ENCODE measurements around the gene HEYL.
A peak's percentile ranks its signal among the peaks of the same experiment; 100 is the strongest.

The HEYL gene

GRCh38 chr1:39585933-39586332, 53.5 kb downstream of the HEYL start:
- no peak overlapping the region for H3K4me3 ChIP-seq (replicated peaks; ENCODE audit: low read depth, low read length)
- DNase-seq (ENCODE audit: extremely low read depth, low read depth), result no peak
- no peak for TF ChIP-seq CTCF (IDR thresholded peaks at IDR 0.05; ENCODE audit: low read depth, low read length, missing control alignments)

GRCh38 chr1:39576016-39576657, 63.3 kb downstream of the HEYL start:
- no peak for DNase-seq (ENCODE audit: extremely low read depth, low read depth)
- TF ChIP-seq CTCF (IDR thresholded peaks at IDR 0.05; ENCODE audit: low read depth, low read length, missing control alignments), result no peak
- H3K4me3 ChIP-seq (replicated peaks; ENCODE audit: low read depth, low read length), result peak overlapping the region; percentile 60

- no peak for TF ChIP-seq CTCF (IDR thresholded peaks at IDR 0.05; ENCODE audit: low read depth, low read length, missing control alignments)
- DNase-seq (ENCODE audit: extremely low read depth, low read depth), result no peak
- H3K4me3 ChIP-seq (replicated peaks; ENCODE audit: low read depth, low read length), result peak overlapping the region; percentile 60
Measured at GRCh38 chr1:39575191-39576015, 64.0 kb downstream of the HEYL start.

GRCh38 chr1:39574646-39575045, 64.8 kb downstream of the HEYL start:
- TF ChIP-seq CTCF (IDR thresholded peaks at IDR 0.05; ENCODE audit: low read depth, low read length, missing control alignments), result no peak
- no peak for DNase-seq (ENCODE audit: extremely low read depth, low read depth)
- H3K4me3 ChIP-seq (replicated peaks; ENCODE audit: low read depth, low read length), result peak overlapping the region; percentile 60
